GM12873 (cell line): ENCODE results near the gene PAN2.

ENCODE experiments used
- CTCF ChIP-seq: IDR thresholded peaks from 2 replicates; pipeline ENCODE4 v1.5.1; 2012; ENCODE audit warnings: low read depth, mild to moderate bottlenecking, moderate library complexity, low read length, control low read depth; ENCODE audit not compliant: insufficient read depth; ENCODE audit errors: missing control alignments

The PAN2 gene

GRCh38 chr12:56374726-56375597 is 41.2 kb upstream of the PAN2 start:
- TF ChIP-seq CTCF = no peak

- no peak for TF ChIP-seq CTCF
Measured at GRCh38 chr12:56373515-56373914, 39.7 kb upstream of the PAN2 start.

- TF ChIP-seq CTCF = no peak
Measured at GRCh38 chr12:56366948-56367347, 33.1 kb upstream of the PAN2 start.

GRCh38 chr12:56362130-56363059 is 28.6 kb upstream of the PAN2 start, which contains the start of gene APOF:
Gene APOF (minus strand): TSS chr12:56362857. CDS start chr12:56362745, 112 bp downstream.
- TF ChIP-seq CTCF = no peak

- no peak for TF ChIP-seq CTCF
Measured at GRCh38 chr12:56361487-56362129, 27.8 kb upstream of the PAN2 start.

GRCh38 chr12:56359851-56360767 is 26.3 kb upstream of the PAN2 start, which contains the start of gene STAT2:
Gene STAT2 (minus strand): TSS chr12:56360107. CDS start chr12:56356571, 3,536 bp downstream.
- no peak for TF ChIP-seq CTCF
